ENCODE data around the gene EVI5L.
"Not testable (repeated sequence)": the region's sequence is repeated elsewhere in the genome, so short reads cannot be mapped to it uniquely, and the experiment has no call there.

Gene EVI5L

GRCh38 chr19:7874076-7874896, 44.3 kb downstream of the EVI5L start, which contains the start of gene PRR36:
Gene PRR36 (minus strand): TSS chr19:7874390. CDS start chr19:7873689, 701 bp downstream.
- DNase-seq: peak; percentile 88

- DNase-seq: no peak
Measured at GRCh38 chr19:7874897-7875273, 44.9 kb downstream of the EVI5L start.

GRCh38 chr19:7877249-7877836, 47.3 kb downstream of the EVI5L start:
- no peak for DNase-seq

GRCh38 chr19:7879111-7879807, 49.2 kb downstream of the EVI5L start:
- DNase-seq: no peak

GRCh38 chr19:7879836-7880235, 49.8 kb downstream of the EVI5L start:
- no peak for DNase-seq

GRCh38 chr19:7881910-7882309, 51.9 kb downstream of the EVI5L start:
- DNase-seq: no peak

- no peak for DNase-seq
Measured at GRCh38 chr19:7883105-7883504, 53.1 kb downstream of the EVI5L start.

- no peak for DNase-seq
Measured at GRCh38 chr19:7883796-7884570, 54.0 kb downstream of the EVI5L start.

GRCh38 chr19:7885818-7886217, 55.8 kb downstream of the EVI5L start:
- DNase-seq: no peak

- DNase-seq: no peak
Measured at GRCh38 chr19:7887408-7888144, 57.6 kb downstream of the EVI5L start.

- no peak for DNase-seq
Measured at GRCh38 chr19:7888145-7888825, 58.3 kb downstream of the EVI5L start, which contains the start of gene LRRC8E. Gene LRRC8E (plus strand): TSS chr19:7888510. CDS start chr19:7895604, 7,094 bp downstream.

- no peak for DNase-seq
Measured at GRCh38 chr19:7888826-7889217, 58.8 kb downstream of the EVI5L start.

- DNase-seq: not testable (repeated sequence)
Measured at GRCh38 chr19:7893362-7894101, 63.5 kb downstream of the EVI5L start.

GRCh38 chr19:7894612-7895309, 64.7 kb downstream of the EVI5L start:
- DNase-seq: no peak

- no peak for DNase-seq
Measured at GRCh38 chr19:7895565-7895964, 65.5 kb downstream of the EVI5L start.

- no peak for DNase-seq
Measured at GRCh38 chr19:7897292-7897691, 67.3 kb downstream of the EVI5L start.

GRCh38 chr19:7898967-7899366, 68.9 kb downstream of the EVI5L start:
- no peak for DNase-seq

GRCh38 chr19:7899751-7900378, 69.8 kb downstream of the EVI5L start:
- no peak for DNase-seq

GRCh38 chr19:7900401-7900870, 70.4 kb downstream of the EVI5L start:
- DNase-seq: no peak

- DNase-seq: no peak
Measured at GRCh38 chr19:7900931-7901330, 70.9 kb downstream of the EVI5L start.
